GM19455 (cell line): Measurements from ENCODE around the gene SLC66A2.

Source experiments
- ATAC-seq: cut with Tn5 transposase; IDR thresholded peaks from one replicate; pipeline ENCODE4 v1.9.1; 2021; ENCODE audit not compliant: unreplicated experiment

SLC66A2 gene

DNA sequence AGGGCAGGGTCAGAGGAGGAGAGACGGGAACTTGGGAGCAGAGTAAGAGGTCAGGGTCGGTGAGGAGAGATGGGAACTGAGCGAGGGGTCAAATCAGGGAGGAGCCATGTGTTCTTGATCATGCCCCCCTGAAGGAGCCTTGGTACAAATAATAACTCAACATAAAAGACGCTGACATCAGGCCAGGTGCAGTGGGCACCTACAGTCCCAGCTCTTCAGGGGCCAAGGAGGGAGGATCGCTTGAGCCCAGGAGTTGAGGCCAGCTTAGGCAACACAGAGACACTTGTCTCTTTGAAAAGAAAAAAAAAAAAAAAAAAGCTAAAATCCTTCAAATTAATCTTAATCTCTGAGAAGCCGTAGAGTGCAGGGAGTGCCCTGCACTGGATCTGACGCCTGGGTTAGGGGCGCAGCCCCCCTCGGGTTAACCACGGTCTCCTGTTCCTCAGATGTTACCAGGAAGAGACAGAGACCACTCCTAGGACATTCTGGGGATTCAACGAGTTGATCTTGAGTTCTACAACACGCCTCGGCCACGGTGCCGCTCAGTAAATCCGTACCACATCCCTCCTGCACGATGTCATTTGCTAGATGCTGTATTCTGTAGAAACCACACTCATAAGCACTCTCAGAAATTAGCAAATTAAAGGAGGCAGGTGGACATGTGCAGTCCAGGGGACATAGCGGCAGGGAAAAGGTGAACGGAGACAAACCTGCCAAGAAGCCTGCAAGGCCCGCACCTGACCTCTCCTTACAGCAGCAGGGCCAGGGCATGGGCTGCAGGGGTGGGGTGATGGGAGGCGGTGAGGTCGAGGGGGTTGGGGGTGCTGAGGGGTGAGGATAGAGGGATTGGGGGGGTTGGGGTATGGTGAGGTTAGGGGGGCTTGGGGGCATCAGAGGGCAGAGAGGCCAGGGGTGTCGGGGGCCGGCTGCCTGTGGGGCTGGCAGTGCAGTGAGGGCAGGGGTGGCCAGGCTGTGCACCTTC is 29.2 kb downstream of the SLC66A2 start:
- ATAC-seq = no peak

DNA sequence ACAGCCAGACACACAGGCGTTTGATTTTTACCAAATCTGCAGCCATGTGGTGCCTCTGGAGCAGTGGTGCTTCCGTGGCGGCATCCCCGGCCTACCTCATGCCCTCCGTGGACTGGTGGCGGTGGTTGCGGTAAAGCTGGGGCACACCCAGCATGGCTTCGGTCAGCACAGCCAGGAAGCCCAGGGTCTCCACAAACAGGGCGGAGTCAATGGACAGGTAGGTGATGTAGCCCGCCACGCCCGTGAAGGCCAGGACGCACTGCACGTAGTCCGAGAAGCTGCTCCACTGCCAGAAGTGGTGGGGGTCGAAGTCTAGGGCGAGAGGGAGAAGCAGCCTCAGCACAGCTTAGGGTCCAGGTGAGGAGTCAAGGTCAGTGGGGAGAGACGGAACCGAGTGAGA is 32.4 kb downstream of the SLC66A2 start:
- no peak for ATAC-seq

DNA sequence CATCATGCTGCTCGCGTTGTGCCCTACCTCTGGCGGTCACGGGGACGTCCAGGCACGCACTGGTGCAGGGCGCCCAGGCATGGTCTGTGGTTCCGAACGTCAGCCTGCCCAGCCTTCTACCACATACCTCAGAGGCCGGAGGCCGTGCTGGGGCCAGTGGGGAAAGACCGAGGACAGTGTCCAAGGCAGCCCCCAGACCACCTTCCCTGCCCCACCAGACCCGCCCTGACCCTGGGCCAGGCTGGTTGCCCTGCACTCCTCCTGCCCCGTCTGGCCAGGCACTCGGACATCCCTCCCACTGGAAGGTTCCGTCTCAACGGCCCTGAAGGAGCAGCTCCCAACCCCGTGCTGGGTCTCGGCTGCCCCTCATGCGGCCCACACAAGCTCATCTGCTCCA is 32.8 kb downstream of the SLC66A2 start:
- ATAC-seq = no peak

DNA sequence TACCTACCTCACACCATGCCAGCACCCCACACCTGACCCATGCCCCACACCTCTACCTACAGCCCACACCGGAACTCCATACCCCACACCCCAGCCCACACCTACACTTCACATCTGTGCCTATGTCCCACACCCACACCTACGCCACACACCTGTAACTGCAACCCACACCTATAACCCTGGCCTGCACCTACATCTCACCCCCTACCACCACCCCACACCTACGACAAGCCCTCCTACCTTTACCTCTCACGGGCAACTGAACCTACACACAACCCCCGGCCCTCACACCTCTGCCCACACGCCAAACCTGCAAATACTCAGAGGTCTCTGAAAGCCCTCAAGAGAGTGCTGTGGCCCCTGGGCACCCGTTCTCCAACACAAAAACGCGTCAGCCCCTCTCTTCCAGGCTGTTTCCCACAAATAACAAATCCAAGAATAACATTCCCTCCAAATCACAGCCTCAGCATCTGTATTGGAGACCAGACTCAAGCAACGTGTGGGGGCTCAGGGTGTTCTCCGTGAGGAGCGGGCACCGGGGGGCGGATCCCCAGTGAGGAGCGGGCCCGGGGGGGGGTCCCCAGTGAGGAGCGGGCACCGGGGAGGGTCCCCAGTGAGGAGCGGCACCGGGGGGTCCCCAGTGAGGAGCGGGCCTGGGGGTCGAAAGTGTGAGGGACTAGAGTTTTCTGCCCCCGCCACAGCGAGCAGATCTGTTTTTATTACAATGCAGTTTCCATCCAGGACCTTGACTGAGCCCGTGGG is 33.4 kb downstream of the SLC66A2 start:
- no peak for ATAC-seq

DNA sequence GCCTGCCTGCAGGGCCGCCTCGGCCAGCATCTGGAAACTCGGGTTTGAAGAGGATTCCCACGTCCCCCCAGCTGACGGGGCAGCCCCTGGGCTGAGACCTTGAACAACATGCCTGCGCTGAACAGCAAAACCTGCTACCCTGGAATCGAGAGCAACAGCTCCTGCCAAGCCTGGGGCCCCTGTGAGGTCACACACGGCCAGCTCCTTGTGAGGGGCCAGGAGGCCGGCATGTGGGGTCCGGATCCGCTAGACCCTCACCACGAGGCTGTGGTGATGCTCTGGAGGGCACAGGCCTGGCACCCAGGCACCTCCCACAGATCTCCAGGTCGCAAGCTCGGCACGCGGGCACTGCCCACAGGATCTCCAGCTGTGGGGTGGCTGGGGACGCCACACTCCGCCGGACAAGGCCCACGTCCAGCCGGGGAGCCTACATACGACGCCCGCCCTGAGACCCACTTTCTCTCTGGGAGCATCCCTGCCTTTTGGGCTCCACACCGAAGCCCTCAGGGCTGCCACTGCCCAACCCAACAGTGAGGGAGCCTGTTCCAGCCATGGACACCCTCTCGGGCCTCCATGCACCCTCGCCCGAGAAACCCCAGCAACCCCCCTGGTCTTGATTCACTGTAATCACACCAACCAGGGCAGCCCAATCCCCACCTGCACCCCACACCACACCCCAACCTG is 34.1 kb downstream of the SLC66A2 start:
- ATAC-seq = no peak

DNA sequence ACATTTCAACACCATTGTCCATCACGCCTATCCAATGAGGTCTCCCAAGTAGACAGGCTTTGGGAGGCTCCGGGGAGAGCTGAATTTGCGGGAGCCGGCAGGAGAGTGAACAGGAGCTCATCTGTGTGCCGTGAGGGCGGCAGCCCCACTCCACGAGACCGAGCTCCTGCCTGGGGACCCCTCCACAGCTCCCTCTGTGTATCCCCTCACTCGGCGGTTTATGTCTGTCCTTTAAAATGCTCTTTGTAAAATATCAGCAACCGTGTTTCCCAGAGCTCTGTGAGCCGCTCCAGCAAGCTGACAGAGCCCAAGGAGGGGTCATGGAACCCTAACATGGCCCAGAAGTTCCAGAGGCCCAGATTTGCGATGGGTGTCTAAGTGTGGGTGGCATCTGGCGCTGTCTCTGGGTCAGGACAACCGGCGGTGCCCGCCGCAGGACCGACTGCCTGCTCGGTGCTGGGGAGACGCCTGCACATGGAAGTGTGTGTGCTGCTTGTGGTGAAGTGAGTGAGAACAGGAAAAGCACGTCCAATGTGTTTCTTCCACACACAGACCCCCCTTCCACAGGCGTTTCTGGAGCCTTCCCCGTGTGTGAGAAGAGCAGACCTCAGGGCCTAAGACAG is 34.8 kb downstream of the SLC66A2 start:
- no peak for ATAC-seq

DNA sequence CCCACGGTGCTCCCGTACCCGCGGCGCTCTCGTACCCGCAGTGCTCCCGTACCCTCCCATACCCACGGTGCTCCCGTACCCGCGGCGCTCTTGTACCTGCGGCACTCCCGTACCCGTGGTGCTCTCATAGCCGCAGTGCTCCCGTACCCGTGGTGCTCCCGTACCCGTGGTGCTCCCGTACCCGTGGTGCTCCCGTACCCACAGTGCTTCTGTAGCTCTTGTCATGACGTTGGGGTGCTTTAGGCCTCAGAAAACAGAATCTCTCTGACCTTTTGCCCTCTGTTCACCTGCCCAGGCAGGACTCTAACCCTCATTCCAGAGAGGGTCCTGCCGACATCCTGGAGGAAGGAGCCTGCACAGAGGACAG is 35.3 kb downstream of the SLC66A2 start:
- ATAC-seq = no peak

DNA sequence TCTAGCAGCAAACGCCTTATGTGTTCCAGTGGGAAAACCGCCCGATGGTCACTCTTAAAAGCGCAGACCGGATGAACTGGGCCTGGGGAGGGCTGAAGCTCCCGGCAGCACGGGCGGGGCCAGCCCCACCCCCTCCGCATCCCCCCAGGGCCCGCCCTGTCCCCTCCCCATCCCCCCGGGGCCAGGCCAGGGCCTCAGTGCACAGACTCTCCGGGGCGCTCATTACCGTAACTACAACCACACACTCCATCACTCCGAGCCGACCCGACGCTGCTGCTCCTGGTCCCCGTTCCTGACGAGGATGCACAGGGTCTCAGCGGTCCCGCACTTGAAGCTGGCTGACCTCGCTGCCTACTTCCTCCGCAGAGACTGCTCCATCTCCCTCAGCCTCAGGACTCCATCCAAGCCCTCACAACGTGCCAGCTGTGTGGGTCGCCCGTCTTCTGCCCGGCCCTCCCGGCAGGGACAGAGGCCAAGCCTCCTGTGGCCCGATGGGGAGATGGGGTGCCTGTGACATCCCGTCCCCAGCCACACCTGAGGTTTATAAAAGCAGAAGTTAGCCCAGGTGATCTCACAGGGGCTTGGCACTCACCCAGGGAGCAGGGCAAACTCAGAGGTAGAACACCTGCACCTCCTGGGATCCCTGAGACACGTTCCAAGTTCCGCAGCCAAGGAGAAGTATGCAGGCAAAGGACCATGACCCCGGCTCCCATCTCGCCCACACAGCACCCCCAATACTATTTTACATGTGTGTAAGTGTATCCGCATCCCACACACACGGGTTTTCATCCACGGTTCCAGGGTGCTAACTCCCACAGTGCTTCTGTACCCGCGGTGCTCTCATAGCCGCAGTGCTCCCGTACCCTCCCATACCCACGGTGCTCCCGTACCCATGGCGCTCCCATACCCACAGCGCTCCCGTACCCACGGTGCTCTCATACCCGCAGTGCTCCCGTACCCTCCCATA is 36.0 kb downstream of the SLC66A2 start:
- ATAC-seq = no peak

DNA sequence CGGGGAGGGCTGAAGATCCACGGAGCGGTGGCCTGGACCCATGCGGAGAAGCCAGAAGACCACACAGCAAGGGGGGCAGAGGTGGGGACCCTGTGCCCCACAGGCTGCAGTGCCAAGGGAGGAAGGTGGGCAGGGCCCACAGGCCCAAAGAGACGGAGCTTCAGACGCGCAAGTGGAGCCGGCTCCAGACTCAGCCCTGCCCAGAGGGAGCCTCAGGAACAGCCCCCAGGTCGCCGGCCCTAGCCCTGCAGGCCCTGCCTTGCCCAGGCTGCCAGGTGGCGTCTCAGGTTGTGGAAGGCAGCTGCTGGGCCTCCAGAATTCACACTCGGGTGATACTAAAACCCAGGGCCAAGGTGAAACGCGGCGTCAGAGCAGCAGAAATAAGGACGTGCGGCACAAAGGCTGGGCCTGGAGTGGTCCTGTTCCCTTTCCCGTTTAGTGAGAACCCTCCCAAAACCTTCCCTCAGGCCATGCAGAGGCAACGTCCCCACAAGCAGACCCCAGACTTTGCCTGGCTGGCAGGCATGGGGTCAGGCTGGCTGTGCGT is 36.8 kb downstream of the SLC66A2 start:
- no peak for ATAC-seq

DNA sequence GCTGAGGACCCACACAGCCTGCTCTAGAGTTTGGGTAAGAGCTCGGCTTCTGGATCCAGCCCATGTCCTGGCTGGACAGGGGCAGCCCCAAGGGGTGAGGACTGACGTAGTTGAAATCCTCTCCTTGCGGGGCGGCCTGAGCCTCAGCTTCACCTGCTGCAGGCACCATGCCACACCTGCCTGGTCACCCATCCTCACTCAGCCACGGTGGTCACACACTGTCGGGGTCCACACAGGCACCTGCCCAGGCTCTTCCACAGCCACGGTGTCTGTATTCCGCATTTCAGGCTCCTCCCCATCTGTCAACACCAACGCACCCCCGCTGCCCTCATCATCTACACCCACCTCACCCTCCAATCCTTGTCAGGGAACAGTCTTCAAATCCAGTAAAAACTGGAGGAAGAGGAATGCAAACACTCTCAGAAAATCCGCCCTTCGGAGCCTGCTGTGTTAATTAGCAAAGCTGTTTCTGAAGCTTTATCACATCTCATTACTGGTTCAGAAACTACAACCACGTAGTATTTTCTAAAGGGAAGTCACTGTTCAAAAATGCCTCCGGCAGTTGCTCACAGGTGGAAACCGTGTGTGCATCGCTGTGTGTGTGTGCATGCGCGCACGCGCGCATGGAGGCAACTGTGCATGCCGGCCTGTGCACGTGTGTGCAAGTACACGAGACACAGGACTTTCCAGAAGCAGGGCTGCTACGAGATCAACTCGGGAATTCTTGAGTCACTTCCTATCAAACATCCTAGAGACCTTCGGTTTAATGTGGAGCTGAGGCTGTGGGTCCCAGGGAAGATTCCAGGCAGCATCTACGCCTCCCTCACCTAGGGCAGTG is 38.2 kb downstream of the SLC66A2 start:
- no peak for ATAC-seq

DNA sequence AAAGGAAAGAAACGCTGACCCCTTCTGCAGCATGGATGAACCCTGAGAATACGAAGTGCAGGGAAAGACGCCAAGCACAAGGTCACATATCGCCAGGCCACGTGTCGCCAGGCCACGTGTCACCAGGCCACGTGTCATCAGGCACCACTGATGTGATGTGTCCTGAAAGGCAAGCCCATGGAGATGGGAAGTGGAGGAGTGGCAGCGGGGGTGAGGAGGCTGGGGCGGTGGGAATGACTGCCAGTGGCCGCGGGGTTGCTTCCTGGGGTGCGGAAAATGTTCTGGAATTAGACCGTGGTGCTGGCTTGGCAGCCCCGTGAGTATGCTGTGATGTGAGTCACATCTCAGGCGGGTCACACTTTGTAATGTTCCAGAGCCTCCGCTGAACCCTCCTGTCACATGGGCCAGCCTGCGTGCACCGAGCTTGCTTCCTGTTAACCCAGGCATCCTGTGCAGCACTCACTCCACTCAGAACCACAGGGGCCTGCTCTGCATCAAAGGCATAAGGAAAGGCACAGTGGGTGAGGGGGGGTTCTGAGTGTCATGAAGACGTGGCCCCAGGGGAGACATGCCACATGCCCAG is 39.0 kb downstream of the SLC66A2 start:
- ATAC-seq = no peak

DNA sequence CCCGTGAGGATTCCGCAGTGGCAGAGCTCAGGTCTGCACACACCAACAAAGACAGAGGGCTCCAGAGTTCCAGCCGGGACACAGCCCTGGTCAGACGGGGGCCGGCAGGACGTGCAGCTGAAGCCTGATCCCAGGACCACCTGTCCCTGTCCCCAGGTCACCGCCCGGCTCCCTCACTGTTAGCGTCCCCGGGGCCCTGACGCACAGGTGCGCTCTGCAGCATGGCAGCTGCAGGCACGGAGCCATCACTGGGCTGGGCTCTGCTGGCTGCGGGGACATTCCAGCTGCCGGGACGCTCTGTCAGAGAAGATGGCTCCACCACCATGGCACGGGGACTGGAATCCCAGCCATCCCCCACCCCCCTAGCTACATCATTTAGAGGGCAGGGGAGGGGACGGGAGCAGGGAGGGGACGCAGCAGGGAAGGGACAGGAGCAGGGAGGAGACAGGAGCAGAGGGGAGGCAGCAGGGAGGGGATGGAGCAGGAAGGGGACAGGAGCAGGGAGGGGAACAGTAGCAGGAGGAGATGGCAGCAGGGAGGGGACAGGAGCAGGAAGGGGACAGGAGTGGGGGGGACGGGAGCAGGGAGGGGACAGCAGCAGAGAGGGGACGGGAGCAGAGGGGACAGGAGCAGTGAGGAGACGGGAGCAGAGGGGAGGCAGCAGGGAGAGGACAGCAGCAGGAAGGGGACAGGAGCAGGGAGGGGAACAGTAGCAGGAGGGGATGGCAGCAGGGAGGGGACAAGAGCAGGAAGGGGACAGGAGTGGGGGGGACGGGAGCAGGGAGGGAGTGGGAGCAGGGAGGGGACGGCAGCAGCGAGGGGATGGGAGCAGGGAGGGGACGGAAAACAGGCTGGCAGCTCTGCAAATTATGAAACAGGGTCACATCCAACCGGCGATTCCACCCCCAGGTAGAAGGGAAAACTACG is 39.8 kb downstream of the SLC66A2 start:
- no peak for ATAC-seq

DNA sequence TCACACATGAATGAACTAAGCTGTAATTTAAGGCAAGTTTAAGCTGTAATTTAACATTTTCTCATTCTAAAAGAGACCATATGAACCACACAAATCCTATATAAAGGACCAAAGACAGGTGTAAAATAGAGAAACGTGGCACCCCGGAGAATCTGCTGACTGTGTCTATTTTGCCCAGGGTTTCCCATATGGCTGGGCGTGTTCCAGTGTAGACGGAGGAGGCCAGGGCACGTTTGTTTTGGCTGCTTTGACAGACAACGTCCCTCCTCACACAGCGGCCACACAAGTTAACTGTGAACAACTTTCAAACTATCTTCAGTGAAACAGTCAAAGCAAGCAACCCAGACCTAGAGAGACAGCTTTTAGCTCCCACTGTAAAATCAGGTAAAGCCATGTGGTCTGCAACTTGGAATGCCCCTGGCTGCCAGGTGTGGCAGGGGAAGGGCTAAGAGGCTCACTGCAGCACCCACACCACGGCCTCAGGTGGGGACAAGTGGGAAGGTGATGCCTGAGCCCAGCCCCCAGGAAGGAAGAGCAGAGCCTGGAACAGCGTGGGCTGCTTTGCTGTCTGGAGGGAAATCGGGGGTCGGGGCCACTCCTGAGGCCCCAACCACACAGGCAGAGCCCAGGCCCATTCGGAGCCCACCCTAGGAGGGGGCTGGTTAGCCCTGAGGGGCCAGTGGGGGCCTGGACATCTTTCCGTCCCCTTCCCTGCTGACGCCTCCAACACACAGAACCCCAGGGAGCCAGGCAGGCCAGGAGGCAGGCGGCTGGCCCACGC is 40.7 kb downstream of the SLC66A2 start:
- no peak for ATAC-seq

DNA sequence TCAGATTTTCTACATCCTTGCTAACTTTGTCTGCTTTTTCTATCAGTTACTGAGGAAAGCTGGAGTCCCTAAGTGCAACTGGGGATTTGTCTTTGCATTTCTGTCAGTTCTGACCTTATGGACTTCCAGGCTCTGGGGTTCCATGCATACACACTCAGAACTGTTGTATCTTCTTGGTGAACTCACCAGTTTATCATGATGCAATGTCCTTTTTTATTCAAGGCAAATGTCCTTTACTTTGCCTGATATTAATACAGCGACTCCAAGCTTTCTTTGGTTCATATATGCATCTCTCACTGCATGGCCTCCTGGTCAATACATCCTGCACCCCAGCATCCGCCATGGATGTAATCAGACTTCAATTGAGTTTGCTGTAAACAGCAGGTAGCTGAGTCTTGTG is 44.7 kb downstream of the SLC66A2 start:
- no peak for ATAC-seq

DNA sequence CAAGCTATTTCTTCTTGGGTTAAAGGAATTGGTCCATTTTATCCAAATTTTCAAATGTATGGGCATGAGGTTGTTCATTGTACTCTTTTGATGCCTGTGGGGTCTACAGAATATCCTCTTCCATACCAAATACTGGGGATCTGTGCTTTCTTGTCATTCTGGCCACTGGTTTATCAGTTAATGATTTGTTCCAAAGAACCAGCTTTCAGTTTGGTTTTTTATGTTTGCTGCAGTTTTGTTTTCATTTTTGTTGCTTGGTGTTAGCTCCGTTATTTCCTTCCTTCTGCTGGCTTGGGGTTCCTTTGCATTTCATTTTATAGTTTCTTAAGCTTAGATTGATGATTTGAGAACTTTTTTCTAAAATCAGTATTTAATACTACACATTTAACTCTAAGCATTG is 45.5 kb downstream of the SLC66A2 start:
- no peak for ATAC-seq

DNA sequence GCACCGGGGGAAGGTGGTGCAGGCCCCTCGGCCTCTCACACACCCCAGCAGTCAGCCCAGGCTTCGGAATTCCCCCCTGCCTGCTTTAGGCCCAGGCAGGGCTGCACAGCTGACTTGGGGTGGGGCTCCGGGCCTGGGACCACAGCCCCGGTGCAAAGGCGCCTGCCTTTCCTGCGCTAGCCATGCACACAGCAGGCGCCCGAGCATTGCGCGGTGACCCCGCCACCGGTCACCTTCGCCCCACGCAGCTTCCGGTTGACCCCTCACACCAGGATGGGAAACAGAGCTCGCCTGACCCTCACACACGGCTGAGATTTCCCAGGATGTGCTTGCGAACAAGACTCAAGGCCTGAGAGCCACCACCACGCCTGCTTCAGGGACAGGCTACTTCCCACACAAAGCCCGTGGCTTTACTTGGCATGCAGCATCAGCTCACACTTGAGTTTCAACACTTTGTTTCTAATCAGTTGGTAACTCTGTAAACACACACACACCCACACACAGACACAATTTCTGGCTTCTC is 46.0 kb downstream of the SLC66A2 start:
- no peak for ATAC-seq
